Neural cell (in vitro differentiated cells): ENCODE results near the gene POU6F2. TPM values are rescaled to one million over a fixed set of nuclear protein-coding genes. Genes with fewer than 3 reads are reported as not detected.

Experiments used
- H2AFZ ChIP-seq: fragments of 200-600, 300-800 bp; sonication (generic), shearing (Covaris generic); 2 replicates; pipeline ENCODE4 v1.6.0; 2014; ENCODE audit warnings: low read depth, mild to moderate bottlenecking, antibody characterized with exemption, low read length, moderate library complexity
- H3F3A ChIP-seq: fragments of 200-600 bp; shearing (Covaris generic); 2 replicates; pipeline ENCODE4 v1.6.1; 2016; ENCODE audit warnings: mild to moderate bottlenecking, moderate library complexity, mixed read lengths, antibody characterized with exemption, low read length; ENCODE audit not compliant: insufficient read depth, poor library complexity, severe bottlenecking
- H3K27ac ChIP-seq: fragments of 200-600, 300-800 bp; sonication (generic), shearing (Covaris generic); 2 replicates; pipeline ENCODE4 v1.5.1; 2014; ENCODE audit warnings: mild to moderate bottlenecking, low read length, moderate library complexity
- H3K27me3 ChIP-seq: fragments of 300-800, 200-600 bp; sonication (generic), shearing (Covaris generic); 2 replicates; pipeline ENCODE4 v1.6.0; 2014; ENCODE audit warnings: mild to moderate bottlenecking, low read depth, low read length, moderate library complexity; ENCODE audit not compliant: insufficient read depth
- H3K36me3 ChIP-seq: fragments of 300-800, 200-600 bp; sonication (generic), shearing (Covaris generic); 2 replicates; pipeline ENCODE4 v1.5.1; 2014; ENCODE audit warnings: mild to moderate bottlenecking, antibody characterized with exemption, low read length, moderate library complexity; ENCODE audit not compliant: insufficient read depth
- H3K4me2 ChIP-seq: fragments of 300-800, 200-600 bp; sonication (generic), shearing (Covaris generic); 2 replicates; pipeline ENCODE4 v1.6.0; 2014; ENCODE audit warnings: mild to moderate bottlenecking, low read length
- H3K4me3 ChIP-seq: fragments of 300-800, 200-600 bp; sonication (generic), shearing (Covaris generic); 2 replicates; pipeline ENCODE4 v1.5.1; 2014; ENCODE audit warnings: mild to moderate bottlenecking, low read length, moderate library complexity
- H3K79me2 ChIP-seq: fragments of 200-600 bp; shearing (Covaris generic); replicated peaks from 2 replicates; pipeline ENCODE4 v1.6.0; 2014; ENCODE audit warnings: mild to moderate bottlenecking, low read length, moderate library complexity; ENCODE audit not compliant: insufficient read depth
- H3K9ac ChIP-seq: fragments of 300-800, 200-600 bp; sonication (generic), shearing (Covaris generic); 2 replicates; pipeline ENCODE4 v1.6.1; 2016; ENCODE audit warnings: mild to moderate bottlenecking, low read length, mixed read lengths
- H3K9me2 ChIP-seq: fragments of 200-600 bp; shearing (Covaris generic); 2 replicates; pipeline ENCODE4 v1.6.1; 2016; ENCODE audit warnings: mild to moderate bottlenecking, low read length, mixed read lengths; ENCODE audit not compliant: insufficient read depth
- H3K9me3 ChIP-seq: fragments of 200-600, 300-800 bp; sonication (generic), shearing (Covaris generic); 2 replicates; pipeline ENCODE4 v1.6.1; 2016; ENCODE audit warnings: mild to moderate bottlenecking, mixed run types, low read length, moderate library complexity, mixed read lengths
- H4K20me1 ChIP-seq: fragments of 200-600 bp; shearing (Covaris generic); 2 replicates; pipeline ENCODE4 v1.6.1; 2016; ENCODE audit warnings: mild to moderate bottlenecking, mixed run types; ENCODE audit not compliant: insufficient read depth
- EP300 ChIP-seq: fragments of 450-650 bp; conservative IDR thresholded peaks from 2 replicates; pipeline ENCODE4 v1.6.1; 2014; ENCODE audit warnings: antibody characterized with exemption, mild to moderate bottlenecking, moderate library complexity; ENCODE audit not compliant: poor library complexity, severe bottlenecking
- EZH2 ChIP-seq: fragments of 200-600, 300-800 bp; shearing (Covaris generic), sonication (generic); IDR thresholded peaks from 2 replicates; pipeline ENCODE4 v1.6.1; 2014; ENCODE audit warnings: antibody characterized with exemption, low read length, borderline replicate concordance, mild to moderate bottlenecking; ENCODE audit not compliant: insufficient read depth, poor library complexity, severe bottlenecking
- MXI1 ChIP-seq: fragments of 450-650 bp; conservative IDR thresholded peaks from 2 replicates; pipeline ENCODE4 v1.6.1; 2014; ENCODE audit warnings: antibody characterized with exemption, mild to moderate bottlenecking; ENCODE audit not compliant: poor library complexity, severe bottlenecking
- POLR2AphosphoS5 ChIP-seq: IDR thresholded peaks from 2 replicates; pipeline ENCODE4 v1.6.1; 2012
- RAD21 ChIP-seq: fragments of 450-650 bp; conservative IDR thresholded peaks from 2 replicates; pipeline ENCODE4 v1.6.1; 2014; ENCODE audit warnings: antibody characterized with exemption, mild to moderate bottlenecking, moderate library complexity
- SMC3 ChIP-seq: fragments of 450-650 bp; conservative IDR thresholded peaks from 2 replicates; pipeline ENCODE4 v1.6.1; 2014; ENCODE audit warnings: antibody characterized with exemption, mild to moderate bottlenecking, moderate library complexity; ENCODE audit not compliant: poor library complexity
- TAF1 ChIP-seq: IDR thresholded peaks from 2 replicates; pipeline ENCODE4 v1.6.1; 2012; ENCODE audit warnings: low read depth
- polyA plus RNA-seq: library from polyadenylated mRNA; depleted of rRNA; stranded (reverse); fragments of >200 nt; gene quantifications from 2 replicates; pipeline ENCODE4 v1.2.3, GENCODE V29; 2014
- TF ChIP-seq, protein P1 (sequence below): fragments of 450-650 bp; IDR thresholded peaks from 2 replicates; pipeline ENCODE4 v1.5.1; 2014; ENCODE audit warnings: antibody characterized with exemption, mild to moderate bottlenecking, moderate library complexity; ENCODE audit not compliant: poor library complexity, severe bottlenecking
- TF ChIP-seq, protein P2 (sequence below): IDR thresholded peaks from 2 replicates; pipeline ENCODE4 v1.6.1; 2012; ENCODE audit warnings: borderline replicate concordance

The POU6F2 gene
- polyA plus RNA-seq, 1 donor from 2014 or later = 2.8 TPM

DNA sequence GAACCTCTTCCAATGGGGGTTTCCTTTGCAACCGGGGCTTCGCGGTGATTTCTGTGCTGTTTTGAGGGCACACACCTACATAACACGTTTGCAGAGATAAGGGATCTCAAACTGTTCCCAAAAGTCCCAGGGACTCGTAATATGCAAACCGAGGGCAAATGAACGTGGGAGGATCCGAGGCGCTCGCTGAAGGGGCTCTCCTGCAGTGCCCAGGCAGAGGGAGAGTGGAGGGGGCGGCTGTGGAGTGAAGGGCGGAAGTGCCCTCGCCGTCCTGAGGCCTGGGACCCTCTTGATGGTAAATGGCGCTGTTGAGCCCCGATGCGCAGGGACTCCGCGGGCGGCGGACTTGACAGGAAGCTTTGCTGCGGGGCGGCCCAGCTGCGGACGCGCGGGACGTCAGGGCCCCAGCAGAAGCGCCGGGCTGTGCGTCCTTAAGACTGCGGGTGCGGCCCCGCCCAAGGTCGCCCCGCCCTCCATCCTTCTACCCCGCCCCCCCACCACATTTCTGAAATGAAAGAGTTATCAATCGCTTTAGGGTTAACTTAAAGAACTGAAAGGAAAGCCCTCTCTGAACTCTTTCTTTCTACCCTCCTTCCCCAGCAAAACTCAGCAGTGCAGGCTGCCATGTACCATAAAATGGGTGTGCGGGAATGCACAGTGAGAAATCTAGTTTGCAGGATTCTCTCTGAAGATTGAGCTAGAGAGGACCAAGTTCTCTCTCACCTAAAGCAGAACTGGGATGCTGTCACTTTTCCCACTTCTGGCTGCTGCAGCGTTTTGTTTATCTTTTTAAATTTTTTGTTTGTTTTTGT lies 436.7 kb downstream of the POU6F2 start:
- Histone ChIP-seq H3K4me2 (peak overlapping the region; percentile 3), H3K9me3 (no peaks in the 10 kb centered on the region), H3K27ac (no peak overlapping the region), H4K20me1 (no peaks in the 10 kb centered on the region), H3K4me3 (peak overlapping the region; percentile 60), H3K9ac (no peak overlapping the region), H2AFZ (no peak overlapping the region), H3K36me3 (no peaks in the 10 kb centered on the region), H3K27me3 (peaks cover 15% of the 10 kb centered on the region), H3K9me2 (no peaks in the 10 kb centered on the region), H3F3A (no peaks in the 10 kb centered on the region), H3K79me2 (no peaks in the 10 kb centered on the region)
- no peak for TF ChIP-seq TAF1
- TF ChIP-seq, protein P1, sequence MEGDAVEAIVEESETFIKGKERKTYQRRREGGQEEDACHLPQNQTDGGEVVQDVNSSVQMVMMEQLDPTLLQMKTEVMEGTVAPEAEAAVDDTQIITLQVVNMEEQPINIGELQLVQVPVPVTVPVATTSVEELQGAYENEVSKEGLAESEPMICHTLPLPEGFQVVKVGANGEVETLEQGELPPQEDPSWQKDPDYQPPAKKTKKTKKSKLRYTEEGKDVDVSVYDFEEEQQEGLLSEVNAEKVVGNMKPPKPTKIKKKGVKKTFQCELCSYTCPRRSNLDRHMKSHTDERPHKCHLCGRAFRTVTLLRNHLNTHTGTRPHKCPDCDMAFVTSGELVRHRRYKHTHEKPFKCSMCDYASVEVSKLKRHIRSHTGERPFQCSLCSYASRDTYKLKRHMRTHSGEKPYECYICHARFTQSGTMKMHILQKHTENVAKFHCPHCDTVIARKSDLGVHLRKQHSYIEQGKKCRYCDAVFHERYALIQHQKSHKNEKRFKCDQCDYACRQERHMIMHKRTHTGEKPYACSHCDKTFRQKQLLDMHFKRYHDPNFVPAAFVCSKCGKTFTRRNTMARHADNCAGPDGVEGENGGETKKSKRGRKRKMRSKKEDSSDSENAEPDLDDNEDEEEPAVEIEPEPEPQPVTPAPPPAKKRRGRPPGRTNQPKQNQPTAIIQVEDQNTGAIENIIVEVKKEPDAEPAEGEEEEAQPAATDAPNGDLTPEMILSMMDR = peak; percentile 20

DNA sequence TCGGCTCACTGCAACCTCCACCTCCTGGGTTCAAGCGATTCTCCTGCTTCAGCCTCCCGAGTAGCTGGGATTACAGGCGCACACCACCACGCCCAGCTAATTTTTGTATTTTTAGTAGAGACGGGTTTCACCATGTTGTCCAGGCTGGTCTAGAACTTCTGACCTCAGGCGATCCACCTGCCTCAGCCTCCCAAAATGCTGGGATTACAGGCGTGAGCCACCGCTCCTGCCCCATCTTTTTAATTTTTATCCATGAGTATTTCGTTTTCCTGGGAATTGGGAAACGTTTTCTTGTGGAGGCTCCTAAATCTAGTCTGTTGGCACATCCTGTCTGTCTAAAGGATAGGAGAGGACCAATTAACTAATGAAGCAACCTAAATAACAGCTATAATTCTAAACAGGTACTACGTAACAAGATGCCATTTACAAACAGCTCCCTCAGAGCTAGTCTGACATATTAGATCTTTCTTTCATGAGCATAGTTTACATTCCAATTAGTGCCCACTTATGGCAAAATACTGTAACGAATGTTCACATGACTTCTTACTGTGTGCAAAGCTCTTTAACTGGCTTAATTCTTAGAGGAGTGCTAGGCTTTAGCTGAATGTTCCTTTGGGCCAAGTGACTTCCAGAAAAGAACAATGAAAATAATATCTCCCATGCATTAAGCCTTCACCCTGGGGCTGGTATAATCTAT lies 437.5 kb downstream of the POU6F2 start:
- Histone ChIP-seq H3K4me3 (no peak overlapping the region), H3K27me3 (peaks cover 15% of the 10 kb centered on the region), H3K9ac (no peak overlapping the region), H3K36me3 (no peaks in the 10 kb centered on the region), H3K9me3 (no peaks in the 10 kb centered on the region), H4K20me1 (no peaks in the 10 kb centered on the region), H3K9me2 (no peaks in the 10 kb centered on the region), H3K79me2 (no peaks in the 10 kb centered on the region), H3K27ac (no peak overlapping the region), H3K4me2 (no peak overlapping the region), H2AFZ (no peak overlapping the region), H3F3A (no peaks in the 10 kb centered on the region)
- TF ChIP-seq MXI1 (no peak), POLR2AphosphoS5 (no peak), EZH2 (no peak), RAD21 (no peak), TAF1 (no peak), SMC3 (no peak), EP300 (no peak)
- TF ChIP-seq, protein P2, sequence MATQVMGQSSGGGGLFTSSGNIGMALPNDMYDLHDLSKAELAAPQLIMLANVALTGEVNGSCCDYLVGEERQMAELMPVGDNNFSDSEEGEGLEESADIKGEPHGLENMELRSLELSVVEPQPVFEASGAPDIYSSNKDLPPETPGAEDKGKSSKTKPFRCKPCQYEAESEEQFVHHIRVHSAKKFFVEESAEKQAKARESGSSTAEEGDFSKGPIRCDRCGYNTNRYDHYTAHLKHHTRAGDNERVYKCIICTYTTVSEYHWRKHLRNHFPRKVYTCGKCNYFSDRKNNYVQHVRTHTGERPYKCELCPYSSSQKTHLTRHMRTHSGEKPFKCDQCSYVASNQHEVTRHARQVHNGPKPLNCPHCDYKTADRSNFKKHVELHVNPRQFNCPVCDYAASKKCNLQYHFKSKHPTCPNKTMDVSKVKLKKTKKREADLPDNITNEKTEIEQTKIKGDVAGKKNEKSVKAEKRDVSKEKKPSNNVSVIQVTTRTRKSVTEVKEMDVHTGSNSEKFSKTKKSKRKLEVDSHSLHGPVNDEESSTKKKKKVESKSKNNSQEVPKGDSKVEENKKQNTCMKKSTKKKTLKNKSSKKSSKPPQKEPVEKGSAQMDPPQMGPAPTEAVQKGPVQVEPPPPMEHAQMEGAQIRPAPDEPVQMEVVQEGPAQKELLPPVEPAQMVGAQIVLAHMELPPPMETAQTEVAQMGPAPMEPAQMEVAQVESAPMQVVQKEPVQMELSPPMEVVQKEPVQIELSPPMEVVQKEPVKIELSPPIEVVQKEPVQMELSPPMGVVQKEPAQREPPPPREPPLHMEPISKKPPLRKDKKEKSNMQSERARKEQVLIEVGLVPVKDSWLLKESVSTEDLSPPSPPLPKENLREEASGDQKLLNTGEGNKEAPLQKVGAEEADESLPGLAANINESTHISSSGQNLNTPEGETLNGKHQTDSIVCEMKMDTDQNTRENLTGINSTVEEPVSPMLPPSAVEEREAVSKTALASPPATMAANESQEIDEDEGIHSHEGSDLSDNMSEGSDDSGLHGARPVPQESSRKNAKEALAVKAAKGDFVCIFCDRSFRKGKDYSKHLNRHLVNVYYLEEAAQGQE = no peak
- TF ChIP-seq, protein P1 = no peak
